Endothelial cell of umbilical vein (primary cell): Measurements from ENCODE around the gene CCDC57.

ENCODE experiments used
- EZH2 ChIP-seq: IDR thresholded peaks from 2 replicates; pipeline ENCODE4 v1.6.1; 2012; ENCODE audit warnings: borderline replicate concordance, low read depth, mild to moderate bottlenecking, moderate library complexity, low read length, inconsistent platforms; ENCODE audit not compliant: severe bottlenecking
- FOS ChIP-seq: IDR thresholded peaks from 2 replicates; pipeline ENCODE4 v1.6.1; 2011; ENCODE audit warnings: mild to moderate bottlenecking, low read length, moderate library complexity, borderline replicate concordance; ENCODE audit not compliant: insufficient read depth
- POLR2A ChIP-seq: IDR thresholded peaks from 2 replicates; pipeline ENCODE4 v1.6.1; 2012; ENCODE audit warnings: low read depth, mild to moderate bottlenecking, control low read depth, low read length
- TF ChIP-seq, protein P1 (sequence below), 2 donors: IDR thresholded peaks; 1 replicate in 1 of 2; 2 replicates in 1 of 2; pipeline ENCODE4 v1.5.1; 2011; ENCODE audit warnings: low read length in 2 of 2, mild to moderate bottlenecking in 2 of 2, moderate library complexity in 2 of 2, control low read depth in 1 of 2, inconsistent platforms in 1 of 2, low read depth in 1 of 2; ENCODE audit not compliant: insufficient read depth in 1 of 2; ENCODE audit errors: extremely low read depth in 1 of 2

DNA sequence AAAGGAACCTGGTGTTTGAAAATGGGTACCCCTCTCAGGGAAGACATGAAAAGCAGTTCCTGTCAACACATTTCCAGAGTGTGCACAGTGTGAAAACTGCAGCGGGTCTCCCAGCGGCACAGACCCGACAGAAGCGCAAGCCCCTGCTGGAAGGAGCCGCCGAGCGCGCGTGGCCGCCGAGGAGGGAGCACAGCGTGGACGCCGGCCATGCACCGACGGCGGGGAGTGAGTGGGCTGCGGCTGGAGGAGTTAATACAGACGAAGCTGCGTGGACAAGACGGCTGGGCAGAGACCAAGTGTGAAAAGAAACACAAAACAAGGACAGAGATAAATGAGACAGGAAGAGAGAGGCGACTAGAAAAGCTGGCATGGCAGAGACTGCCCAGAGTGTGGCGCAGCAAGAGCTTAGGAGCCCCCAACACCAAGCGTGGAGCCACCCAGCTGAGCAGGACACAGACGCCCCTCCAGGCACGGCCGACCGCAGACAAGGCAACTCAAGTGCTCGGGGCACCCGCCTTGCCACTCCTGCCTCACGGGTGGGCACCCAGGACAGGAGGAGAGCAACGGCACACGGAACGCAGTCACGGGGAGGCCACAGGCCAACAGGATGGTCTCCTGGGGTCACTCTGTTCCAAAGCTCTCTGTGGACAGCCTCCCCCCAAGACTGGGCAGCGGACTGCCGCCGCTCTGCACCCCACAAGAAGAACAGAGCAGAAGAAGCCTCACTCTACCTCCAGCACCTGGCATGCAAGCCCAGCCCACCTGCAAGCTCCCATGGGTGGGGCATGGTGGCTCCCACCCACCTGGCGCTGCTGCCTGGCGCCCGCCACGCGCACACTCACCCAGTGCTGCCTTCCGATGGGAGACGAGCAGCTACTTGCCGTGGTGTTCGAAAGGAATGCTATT is 32.7 kb upstream of the CCDC57 start:
- TF ChIP-seq POLR2A: no peak
- TF ChIP-seq, protein P1, sequence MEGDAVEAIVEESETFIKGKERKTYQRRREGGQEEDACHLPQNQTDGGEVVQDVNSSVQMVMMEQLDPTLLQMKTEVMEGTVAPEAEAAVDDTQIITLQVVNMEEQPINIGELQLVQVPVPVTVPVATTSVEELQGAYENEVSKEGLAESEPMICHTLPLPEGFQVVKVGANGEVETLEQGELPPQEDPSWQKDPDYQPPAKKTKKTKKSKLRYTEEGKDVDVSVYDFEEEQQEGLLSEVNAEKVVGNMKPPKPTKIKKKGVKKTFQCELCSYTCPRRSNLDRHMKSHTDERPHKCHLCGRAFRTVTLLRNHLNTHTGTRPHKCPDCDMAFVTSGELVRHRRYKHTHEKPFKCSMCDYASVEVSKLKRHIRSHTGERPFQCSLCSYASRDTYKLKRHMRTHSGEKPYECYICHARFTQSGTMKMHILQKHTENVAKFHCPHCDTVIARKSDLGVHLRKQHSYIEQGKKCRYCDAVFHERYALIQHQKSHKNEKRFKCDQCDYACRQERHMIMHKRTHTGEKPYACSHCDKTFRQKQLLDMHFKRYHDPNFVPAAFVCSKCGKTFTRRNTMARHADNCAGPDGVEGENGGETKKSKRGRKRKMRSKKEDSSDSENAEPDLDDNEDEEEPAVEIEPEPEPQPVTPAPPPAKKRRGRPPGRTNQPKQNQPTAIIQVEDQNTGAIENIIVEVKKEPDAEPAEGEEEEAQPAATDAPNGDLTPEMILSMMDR (IDR thresholded peaks at IDR 0.05; ENCODE audit: extremely low read depth in 1 of 2, insufficient read depth in 1 of 2, low read depth in 1 of 2, low read length in 2 of 2): no peak
- no peak for TF ChIP-seq FOS
- TF ChIP-seq EZH2: no peak
